SK-N-SH treated with all-trans-retinoic acid at 6 μM for 48 hours (cell line): ENCODE measurements around the gene KRTAP19-8.

ENCODE experiments used
- ATAC-seq: fragments of 200-7000 bp; cut with Tn5 transposase; 3 replicates; pipeline ENCODE4 v1.9.1; 2020; ENCODE audit warnings: mild to moderate bottlenecking, moderate library complexity
- BACH2 ChIP-seq: fragments of 250-450 bp; sonication (Bioruptor Pico); IDR thresholded peaks from 2 replicates; pipeline ENCODE4 v1.9.0; 2021; ENCODE audit warnings: mild to moderate bottlenecking, borderline replicate concordance
- CSDC2 ChIP-seq: fragments of 250-450 bp; sonication (Bioruptor Pico); IDR thresholded peaks from 2 replicates; pipeline ENCODE4 v1.5.0; 2020; ENCODE audit warnings: mild to moderate bottlenecking, moderate library complexity
- ESRRG ChIP-seq: fragments of 250-450 bp; sonication (Bioruptor Pico); IDR thresholded peaks from 2 replicates; pipeline ENCODE4 v1.6.1; 2021; ENCODE audit warnings: mild to moderate bottlenecking
- GLIS3 ChIP-seq: fragments of 250-450 bp; sonication (Bioruptor Pico); IDR thresholded peaks from 2 replicates; pipeline ENCODE4 v1.5.0; 2020; ENCODE audit warnings: mild to moderate bottlenecking, moderate library complexity
- ISL1 ChIP-seq: fragments of 250-450 bp; sonication (Bioruptor Pico); IDR thresholded peaks from 2 replicates; pipeline ENCODE4 v2.1.2; 2022; ENCODE audit warnings: mild to moderate bottlenecking, moderate library complexity
- OSR1 ChIP-seq: fragments of 250-450 bp; sonication (Bioruptor Pico); IDR thresholded peaks from 2 replicates; pipeline ENCODE4 v1.8.0; 2022; ENCODE audit warnings: moderate library complexity, mild to moderate bottlenecking, inconsistent platforms
- PPARA ChIP-seq: fragments of 250-450 bp; sonication (Bioruptor Pico); IDR thresholded peaks from 2 replicates; pipeline ENCODE4 v1.5.0; 2020; ENCODE audit warnings: mild to moderate bottlenecking, borderline replicate concordance
- RARB ChIP-seq: fragments of 250-450 bp; sonication (Bioruptor Pico); IDR thresholded peaks from 2 replicates; pipeline ENCODE4 v1.8.0; 2021; ENCODE audit warnings: mild to moderate bottlenecking, moderate library complexity
- SNAI2 ChIP-seq: fragments of 250-450 bp; sonication (Bioruptor Pico); IDR thresholded peaks from 2 replicates; pipeline ENCODE4 v1.5.0; 2020; ENCODE audit warnings: mild to moderate bottlenecking, moderate library complexity
- TCF4 ChIP-seq: fragments of 250-450 bp; sonication (Bioruptor Pico); IDR thresholded peaks from 2 replicates; pipeline ENCODE4 v1.8.0; 2021; ENCODE audit warnings: mild to moderate bottlenecking, moderate library complexity, borderline replicate concordance
- TOX ChIP-seq: fragments of 250-450 bp; sonication (Bioruptor Pico); IDR thresholded peaks from 2 replicates; pipeline ENCODE4 v1.8.0; 2021; ENCODE audit warnings: mild to moderate bottlenecking, moderate library complexity, borderline replicate concordance
- ZC3H10 ChIP-seq: fragments of 250-450 bp; sonication (Bioruptor Pico); IDR thresholded peaks from 2 replicates; pipeline ENCODE4 v1.5.1; 2021; ENCODE audit warnings: mild to moderate bottlenecking, moderate library complexity
- ZFP3 ChIP-seq: fragments of 250-450 bp; sonication (Bioruptor Pico); IDR thresholded peaks from 2 replicates; pipeline ENCODE4 v1.5.0; 2020; ENCODE audit warnings: mild to moderate bottlenecking, moderate library complexity
- ZFP30 ChIP-seq: fragments of 450-650 bp; formaldehyde crosslinking; IDR thresholded peaks from 2 replicates; pipeline ENCODE4 v1.5.0; 2022; ENCODE audit warnings: mild to moderate bottlenecking, moderate library complexity
- ZNF565 ChIP-seq: fragments of 450-650 bp; formaldehyde crosslinking; conservative IDR thresholded peaks from 2 replicates; pipeline ENCODE4 v1.5.0; 2020; ENCODE audit warnings: low read depth, mild to moderate bottlenecking, moderate library complexity
- ZNF70 ChIP-seq: fragments of 450-650 bp; formaldehyde crosslinking; IDR thresholded peaks from 2 replicates; pipeline ENCODE4 v1.5.0; 2020; ENCODE audit warnings: mild to moderate bottlenecking, moderate library complexity
- ZNF8 ChIP-seq: fragments of 450-650 bp; formaldehyde crosslinking; IDR thresholded peaks from 2 replicates; pipeline ENCODE4 v1.5.0; 2020; ENCODE audit warnings: mild to moderate bottlenecking, moderate library complexity
- TF ChIP-seq, protein P1 (sequence below): fragments of 250-450 bp; sonication (Bioruptor Pico); IDR thresholded peaks from 2 replicates; pipeline ENCODE4 v1.5.0; 2020; ENCODE audit warnings: mild to moderate bottlenecking, moderate library complexity
- TF ChIP-seq, protein P2 (sequence below): fragments of 250-450 bp; sonication (Bioruptor Pico); IDR thresholded peaks from 2 replicates; pipeline ENCODE4 v1.5.1; 2021; ENCODE audit warnings: mild to moderate bottlenecking, moderate library complexity
- TF ChIP-seq, protein P3 (sequence below): fragments of 250-450 bp; sonication (Bioruptor Pico); IDR thresholded peaks from 2 replicates; pipeline ENCODE4 v1.8.0; 2020; ENCODE audit warnings: mild to moderate bottlenecking, moderate library complexity, borderline replicate concordance

Gene KRTAP19-8

DNA sequence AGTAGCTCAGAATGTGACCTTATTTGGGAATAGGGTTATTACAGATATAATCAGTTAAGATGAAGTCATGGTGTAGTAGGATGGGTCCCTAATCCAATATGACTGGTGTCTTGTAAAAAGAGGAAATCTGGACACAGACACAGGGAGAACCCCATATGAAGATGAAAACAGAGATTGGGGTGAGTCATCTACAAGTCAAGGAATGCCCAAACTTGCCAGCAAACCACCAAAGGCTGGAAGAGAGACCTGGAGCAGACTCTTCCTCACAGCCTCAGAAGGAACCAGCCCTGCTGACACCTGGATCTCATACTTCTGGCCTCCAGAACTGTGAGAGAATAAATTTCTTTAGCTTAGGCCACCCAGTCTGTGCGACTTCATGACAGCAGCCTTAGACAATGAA, 29.9 kb downstream of the KRTAP19-8 start:
- no peak for ATAC-seq
- TF ChIP-seq ISL1 (no peak), TOX (no peak), SNAI2 (no peak), CSDC2 (CRISPR knock-in tag) (no peak), RARB (CRISPR knock-in tag) (no peak), ZFP3 (CRISPR knock-in tag) (no peak), ZNF8 (no peak), BACH2 (no peak), ZFP30 (CRISPR knock-in tag) (no peak)
- TF ChIP-seq, protein P1, sequence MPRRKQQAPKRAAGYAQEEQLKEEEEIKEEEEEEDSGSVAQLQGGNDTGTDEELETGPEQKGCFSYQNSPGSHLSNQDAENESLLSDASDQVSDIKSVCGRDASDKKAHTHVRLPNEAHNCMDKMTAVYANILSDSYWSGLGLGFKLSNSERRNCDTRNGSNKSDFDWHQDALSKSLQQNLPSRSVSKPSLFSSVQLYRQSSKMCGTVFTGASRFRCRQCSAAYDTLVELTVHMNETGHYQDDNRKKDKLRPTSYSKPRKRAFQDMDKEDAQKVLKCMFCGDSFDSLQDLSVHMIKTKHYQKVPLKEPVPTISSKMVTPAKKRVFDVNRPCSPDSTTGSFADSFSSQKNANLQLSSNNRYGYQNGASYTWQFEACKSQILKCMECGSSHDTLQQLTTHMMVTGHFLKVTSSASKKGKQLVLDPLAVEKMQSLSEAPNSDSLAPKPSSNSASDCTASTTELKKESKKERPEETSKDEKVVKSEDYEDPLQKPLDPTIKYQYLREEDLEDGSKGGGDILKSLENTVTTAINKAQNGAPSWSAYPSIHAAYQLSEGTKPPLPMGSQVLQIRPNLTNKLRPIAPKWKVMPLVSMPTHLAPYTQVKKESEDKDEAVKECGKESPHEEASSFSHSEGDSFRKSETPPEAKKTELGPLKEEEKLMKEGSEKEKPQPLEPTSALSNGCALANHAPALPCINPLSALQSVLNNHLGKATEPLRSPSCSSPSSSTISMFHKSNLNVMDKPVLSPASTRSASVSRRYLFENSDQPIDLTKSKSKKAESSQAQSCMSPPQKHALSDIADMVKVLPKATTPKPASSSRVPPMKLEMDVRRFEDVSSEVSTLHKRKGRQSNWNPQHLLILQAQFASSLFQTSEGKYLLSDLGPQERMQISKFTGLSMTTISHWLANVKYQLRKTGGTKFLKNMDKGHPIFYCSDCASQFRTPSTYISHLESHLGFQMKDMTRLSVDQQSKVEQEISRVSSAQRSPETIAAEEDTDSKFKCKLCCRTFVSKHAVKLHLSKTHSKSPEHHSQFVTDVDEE (CRISPR knock-in tag), result no peak

DNA sequence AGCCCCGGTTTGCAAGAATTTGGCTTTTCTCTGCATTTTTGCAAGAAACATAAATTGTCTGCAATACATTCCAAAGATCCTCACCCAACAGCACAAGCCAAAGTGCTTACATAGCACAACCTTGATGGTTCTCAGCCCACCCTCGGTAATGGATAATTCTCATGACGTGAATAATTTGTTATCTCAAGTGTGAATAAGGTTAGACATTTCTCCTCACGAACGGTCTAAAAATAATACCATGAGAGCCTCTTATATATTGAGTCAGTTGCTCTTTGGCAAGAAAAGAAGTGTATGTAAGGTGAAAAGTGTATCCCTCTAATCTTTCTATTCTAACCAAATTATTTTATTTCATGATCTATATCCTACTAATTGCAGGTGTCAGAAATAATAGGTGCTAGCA, 33.3 kb downstream of the KRTAP19-8 start:
- no peak for ATAC-seq
- TF ChIP-seq CSDC2 (CRISPR knock-in tag), result no peak
- TF ChIP-seq, protein P1 (CRISPR knock-in tag), result no peak
- TF ChIP-seq ZNF70 (CRISPR knock-in tag), result no peak
- no peak for TF ChIP-seq ESRRG (CRISPR knock-in tag)
- TF ChIP-seq, protein P2, sequence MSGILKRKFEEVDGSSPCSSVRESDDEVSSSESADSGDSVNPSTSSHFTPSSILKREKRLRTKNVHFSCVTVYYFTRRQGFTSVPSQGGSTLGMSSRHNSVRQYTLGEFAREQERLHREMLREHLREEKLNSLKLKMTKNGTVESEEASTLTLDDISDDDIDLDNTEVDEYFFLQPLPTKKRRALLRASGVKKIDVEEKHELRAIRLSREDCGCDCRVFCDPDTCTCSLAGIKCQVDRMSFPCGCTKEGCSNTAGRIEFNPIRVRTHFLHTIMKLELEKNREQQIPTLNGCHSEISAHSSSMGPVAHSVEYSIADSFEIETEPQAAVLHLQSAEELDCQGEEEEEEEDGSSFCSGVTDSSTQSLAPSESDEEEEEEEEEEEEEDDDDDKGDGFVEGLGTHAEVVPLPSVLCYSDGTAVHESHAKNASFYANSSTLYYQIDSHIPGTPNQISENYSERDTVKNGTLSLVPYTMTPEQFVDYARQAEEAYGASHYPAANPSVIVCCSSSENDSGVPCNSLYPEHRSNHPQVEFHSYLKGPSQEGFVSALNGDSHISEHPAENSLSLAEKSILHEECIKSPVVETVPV (CRISPR knock-in tag), result no peak
- TF ChIP-seq TCF4 (CRISPR knock-in tag), result no peak
- TF ChIP-seq ZNF565 (CRISPR knock-in tag), result no peak
- TF ChIP-seq, all 23 proteins: peak for 0

DNA sequence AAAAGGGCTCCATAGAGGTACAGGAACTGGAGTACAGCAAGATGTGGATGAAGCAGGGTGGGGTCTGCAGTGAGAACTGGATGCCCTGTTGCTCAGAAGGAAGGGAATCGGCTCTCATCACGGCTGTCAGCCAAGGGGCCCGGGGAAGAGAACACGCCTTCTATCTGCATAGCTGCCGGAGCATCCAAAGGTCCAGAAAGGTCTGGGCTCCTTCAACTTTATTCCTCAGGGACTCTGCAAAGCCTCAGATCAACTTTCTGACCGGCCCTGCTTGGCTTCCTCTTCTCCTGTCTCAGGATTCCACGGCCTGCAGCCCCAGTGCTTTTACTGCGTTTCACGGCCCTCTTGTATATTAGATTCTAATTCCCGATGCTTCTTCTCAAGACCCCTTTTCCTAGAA, 34.8 kb downstream of the KRTAP19-8 start:
- ATAC-seq, result no peak
- TF ChIP-seq ZFP30 (CRISPR knock-in tag) (no peak), OSR1 (CRISPR knock-in tag) (no peak), SNAI2 (no peak), ESRRG (CRISPR knock-in tag) (no peak), ZNF565 (CRISPR knock-in tag) (no peak), PPARA (no peak), TOX (no peak), ZC3H10 (CRISPR knock-in tag) (no peak), ZFP3 (CRISPR knock-in tag) (no peak), CSDC2 (CRISPR knock-in tag) (no peak), GLIS3 (CRISPR knock-in tag) (no peak)
- TF ChIP-seq, protein P1 (CRISPR knock-in tag), result no peak
- TF ChIP-seq, protein P3, sequence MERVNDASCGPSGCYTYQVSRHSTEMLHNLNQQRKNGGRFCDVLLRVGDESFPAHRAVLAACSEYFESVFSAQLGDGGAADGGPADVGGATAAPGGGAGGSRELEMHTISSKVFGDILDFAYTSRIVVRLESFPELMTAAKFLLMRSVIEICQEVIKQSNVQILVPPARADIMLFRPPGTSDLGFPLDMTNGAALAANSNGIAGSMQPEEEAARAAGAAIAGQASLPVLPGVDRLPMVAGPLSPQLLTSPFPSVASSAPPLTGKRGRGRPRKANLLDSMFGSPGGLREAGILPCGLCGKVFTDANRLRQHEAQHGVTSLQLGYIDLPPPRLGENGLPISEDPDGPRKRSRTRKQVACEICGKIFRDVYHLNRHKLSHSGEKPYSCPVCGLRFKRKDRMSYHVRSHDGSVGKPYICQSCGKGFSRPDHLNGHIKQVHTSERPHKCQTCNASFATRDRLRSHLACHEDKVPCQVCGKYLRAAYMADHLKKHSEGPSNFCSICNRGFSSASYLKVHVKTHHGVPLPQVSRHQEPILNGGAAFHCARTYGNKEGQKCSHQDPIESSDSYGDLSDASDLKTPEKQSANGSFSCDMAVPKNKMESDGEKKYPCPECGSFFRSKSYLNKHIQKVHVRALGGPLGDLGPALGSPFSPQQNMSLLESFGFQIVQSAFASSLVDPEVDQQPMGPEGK, result no peak
